ENCODE results near the gene JTB.

The JTB gene

GRCh38 chr1:153973525-153973924, 3.9 kb downstream of the JTB start:
- Histone ChIP-seq H2AFZ (ENCODE audit: low read depth, low read length) (no peak overlapping the region), H3K4me1 (ENCODE audit: low read length) (peaks cover 27% of the 10 kb centered on the region), H3K9me3 (ENCODE audit: insufficient read depth, low read length) (no peaks in the 10 kb centered on the region), H3K4me3 (ENCODE audit: low read length) (no peak overlapping the region), H3K27me3 (ENCODE audit: low read depth, low read length) (no peaks in the 10 kb centered on the region), H3K4me2 (ENCODE audit: low read length) (no peak overlapping the region), H3K36me3 (replicated peaks; ENCODE audit: low read depth, low read length) (peaks cover 41% of the 10 kb centered on the region), H3K79me2 (ENCODE audit: low read length) (peaks cover 27% of the 10 kb centered on the region), H3K9ac (ENCODE audit: low read length) (no peak overlapping the region), H3K27ac (ENCODE audit: low read length) (no peak overlapping the region), H4K20me1 (ENCODE audit: insufficient read depth, low read length) (no peaks in the 10 kb centered on the region)
- TF ChIP-seq EZH2phosphoT487 (IDR thresholded peaks at IDR 0.05; ENCODE audit: low read depth) (no peak), CTCF (IDR thresholded peaks at IDR 0.05; ENCODE audit: low read depth, low read length) (no peak)

GRCh38 chr1:153973071-153973470, 4.4 kb downstream of the JTB start:
- no peak overlapping the region for H3K4me2 ChIP-seq (ENCODE audit: low read length)
- peaks cover 28% of the 10 kb centered on the region for H3K4me1 ChIP-seq (ENCODE audit: low read length)
- peaks cover 41% of the 10 kb centered on the region for H3K36me3 ChIP-seq (replicated peaks; ENCODE audit: low read depth, low read length)
- no peak overlapping the region for H3K27ac ChIP-seq (ENCODE audit: low read length)
- H3K9ac ChIP-seq (ENCODE audit: low read length) = no peak overlapping the region
- H3K4me3 ChIP-seq (ENCODE audit: low read length) = no peak overlapping the region
- H4K20me1 ChIP-seq (ENCODE audit: insufficient read depth, low read length) = no peaks in the 10 kb centered on the region
- no peak overlapping the region for H2AFZ ChIP-seq (ENCODE audit: low read depth, low read length)
- H3K27me3 ChIP-seq (ENCODE audit: low read depth, low read length) = no peaks in the 10 kb centered on the region
- H3K79me2 ChIP-seq (ENCODE audit: low read length) = peaks cover 27% of the 10 kb centered on the region
- TF ChIP-seq CTCF (IDR thresholded peaks at IDR 0.05; ENCODE audit: low read depth, low read length) (no peak), EZH2phosphoT487 (IDR thresholded peaks at IDR 0.05; ENCODE audit: low read depth) (no peak)
- no peaks in the 10 kb centered on the region for H3K9me3 ChIP-seq (ENCODE audit: insufficient read depth, low read length)

GRCh38 chr1:153970346-153970745, 7.1 kb downstream of the JTB start:
- Histone ChIP-seq H2AFZ (ENCODE audit: low read depth, low read length) (no peak overlapping the region), H3K4me2 (ENCODE audit: low read length) (no peak overlapping the region), H3K36me3 (replicated peaks; ENCODE audit: low read depth, low read length) (peaks cover 35% of the 10 kb centered on the region), H3K4me1 (ENCODE audit: low read length) (peaks cover 28% of the 10 kb centered on the region), H4K20me1 (ENCODE audit: insufficient read depth, low read length) (no peaks in the 10 kb centered on the region), H3K27me3 (ENCODE audit: low read depth, low read length) (no peaks in the 10 kb centered on the region), H3K9me3 (ENCODE audit: insufficient read depth, low read length) (no peaks in the 10 kb centered on the region), H3K79me2 (ENCODE audit: low read length) (peaks cover 18% of the 10 kb centered on the region), H3K27ac (ENCODE audit: low read length) (no peak overlapping the region), H3K9ac (ENCODE audit: low read length) (no peak overlapping the region), H3K4me3 (ENCODE audit: low read length) (no peak overlapping the region)
- TF ChIP-seq CTCF (IDR thresholded peaks at IDR 0.05; ENCODE audit: low read depth, low read length) (no peak), EZH2phosphoT487 (IDR thresholded peaks at IDR 0.05; ENCODE audit: low read depth) (no peak)

GRCh38 chr1:153968972-153969371, 8.5 kb downstream of the JTB start:
- Histone ChIP-seq H3K4me3 (ENCODE audit: low read length) (no peak overlapping the region), H3K4me1 (ENCODE audit: low read length) (peaks cover 34% of the 10 kb centered on the region), H3K9me3 (ENCODE audit: insufficient read depth, low read length) (no peaks in the 10 kb centered on the region), H4K20me1 (ENCODE audit: insufficient read depth, low read length) (no peaks in the 10 kb centered on the region), H3K9ac (ENCODE audit: low read length) (no peak overlapping the region), H3K4me2 (ENCODE audit: low read length) (no peak overlapping the region), H2AFZ (ENCODE audit: low read depth, low read length) (no peak overlapping the region), H3K27ac (ENCODE audit: low read length) (no peak overlapping the region), H3K79me2 (ENCODE audit: low read length) (peaks cover 23% of the 10 kb centered on the region), H3K36me3 (replicated peaks; ENCODE audit: low read depth, low read length) (peaks cover 25% of the 10 kb centered on the region), H3K27me3 (ENCODE audit: low read depth, low read length) (no peaks in the 10 kb centered on the region)
- TF ChIP-seq CTCF (IDR thresholded peaks at IDR 0.05; ENCODE audit: low read depth, low read length) = no peak
